KOPT-K1 (cell line): ENCODE results near the gene EFL1.
"Not testable (repeated sequence)": the region's sequence is repeated elsewhere in the genome, so short reads cannot be mapped to it uniquely, and the experiment has no call there.

Experiments
- H3K27ac ChIP-seq: fragments of 200-600 bp; sonication (generic); 2 replicates; pipeline ENCODE4 v1.5.1; 2016; ENCODE audit warnings: antibody characterized with exemption, mild to moderate bottlenecking, low read depth, low read length; ENCODE audit not compliant: poor library complexity, severe bottlenecking
- H3K36me3 ChIP-seq: fragments of 200-600 bp; sonication (generic); 2 replicates; pipeline ENCODE4 v1.5.1; 2017; ENCODE audit warnings: antibody characterized with exemption, mild to moderate bottlenecking, low read length, moderate library complexity; ENCODE audit not compliant: insufficient read depth
- H3K9me3 ChIP-seq: fragments of 200-600 bp; sonication (generic); 2 replicates; pipeline ENCODE4 v1.5.1; 2017; ENCODE audit warnings: antibody characterized with exemption, low read length, mild to moderate bottlenecking; ENCODE audit not compliant: insufficient read depth, poor library complexity, severe bottlenecking

EFL1 gene

DNA sequence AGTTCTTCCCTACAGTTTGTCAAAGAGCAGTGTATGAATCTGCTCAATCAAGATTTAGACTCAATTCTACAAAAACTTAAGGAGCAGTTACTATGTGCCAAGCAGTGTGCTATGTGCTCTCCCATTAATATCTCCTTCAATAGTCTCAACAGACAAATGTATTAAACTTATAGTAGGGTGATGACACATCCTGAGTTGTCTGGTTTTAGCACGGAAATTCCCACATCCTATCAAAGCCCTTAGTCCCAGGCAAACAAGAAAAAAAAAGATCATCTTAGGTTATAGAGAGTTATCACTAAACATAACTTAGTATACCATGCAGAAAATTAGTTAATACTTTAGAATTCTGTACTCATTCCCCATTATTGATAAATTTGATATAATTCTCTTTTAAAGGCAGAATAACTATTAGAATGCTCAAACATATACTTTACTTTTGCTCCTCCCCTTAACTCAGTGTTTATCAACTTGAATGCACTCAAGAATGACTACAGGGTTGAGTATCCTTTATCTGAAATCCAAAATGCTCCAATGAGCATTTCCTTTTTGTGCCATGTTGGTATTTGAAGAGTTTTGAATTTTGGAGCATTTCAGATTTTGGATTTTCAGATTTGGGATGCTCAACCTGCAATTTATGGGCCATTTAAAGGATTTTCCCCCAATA lies 20.6 kb downstream of the EFL1 start:
- peaks cover 50% of the 10 kb centered on the region for H3K36me3 ChIP-seq
- H3K27ac ChIP-seq, H3K9me3 ChIP-seq: not testable (repeated sequence)

DNA sequence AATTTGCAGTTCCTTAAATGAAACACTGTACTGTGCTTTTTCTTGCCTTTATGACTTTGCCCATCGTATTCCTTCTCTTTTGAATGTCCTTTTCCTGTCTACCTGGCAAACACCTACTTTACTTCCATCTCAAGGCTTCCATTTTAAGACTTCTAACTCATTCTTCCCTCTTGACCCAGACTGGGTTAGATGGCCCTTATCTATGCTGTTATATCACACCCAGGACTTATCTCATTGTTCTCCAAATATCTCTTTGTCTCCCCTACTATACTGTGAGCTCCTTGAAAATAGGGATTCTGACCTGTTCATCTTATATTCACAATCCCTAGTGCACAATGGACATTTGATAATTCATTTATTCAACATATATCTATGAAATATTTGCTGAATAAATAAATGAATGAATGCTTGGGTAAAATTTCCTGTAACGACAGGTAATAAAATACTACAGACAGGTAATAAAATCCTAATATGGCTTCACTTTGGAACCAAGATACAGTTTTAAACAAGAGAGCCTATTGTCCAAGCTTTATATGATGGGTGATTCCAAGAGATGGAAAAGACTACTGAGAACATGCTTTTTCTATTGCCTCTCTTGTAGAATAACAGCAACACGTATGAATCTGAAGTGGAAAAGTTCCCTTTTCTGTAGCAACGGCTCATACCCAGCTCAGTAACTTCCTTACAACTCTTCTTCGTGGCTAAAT lies 22.7 kb downstream of the EFL1 start:
- Histone ChIP-seq H3K9me3 (no peaks in the 10 kb centered on the region), H3K36me3 (peaks cover 51% of the 10 kb centered on the region), H3K27ac (no peak overlapping the region)

DNA sequence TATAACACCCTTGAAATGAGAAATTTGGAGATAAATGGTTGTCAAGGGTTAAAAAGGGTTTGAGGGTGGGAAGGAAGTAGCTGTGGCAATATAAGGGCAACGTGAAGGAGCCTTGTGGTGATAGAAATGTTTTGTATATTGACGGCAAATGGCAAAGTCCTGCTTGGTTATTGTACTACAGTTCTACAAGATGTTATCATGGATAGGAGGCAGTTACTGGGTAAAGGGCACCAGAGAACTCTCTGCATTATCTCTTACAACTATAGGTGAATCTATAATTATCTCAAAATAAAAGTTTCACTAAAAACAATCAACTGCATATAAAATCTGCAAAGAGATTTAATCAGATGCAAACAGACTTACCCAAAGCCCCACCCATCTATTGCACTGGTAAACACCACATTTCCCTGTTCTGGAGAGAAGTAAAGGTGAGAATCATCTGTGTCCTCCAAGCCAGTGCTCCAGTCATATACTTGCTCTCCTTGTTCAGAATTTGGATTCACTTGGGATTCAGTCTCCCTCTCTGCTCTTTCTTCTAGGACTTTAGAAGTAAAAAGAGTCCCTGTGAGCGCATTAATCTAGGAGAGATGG lies 24.5 kb downstream of the EFL1 start:
- not testable (repeated sequence) for H3K9me3 ChIP-seq, H3K27ac ChIP-seq
- H3K36me3 ChIP-seq, result peaks cover 39% of the 10 kb centered on the region

DNA sequence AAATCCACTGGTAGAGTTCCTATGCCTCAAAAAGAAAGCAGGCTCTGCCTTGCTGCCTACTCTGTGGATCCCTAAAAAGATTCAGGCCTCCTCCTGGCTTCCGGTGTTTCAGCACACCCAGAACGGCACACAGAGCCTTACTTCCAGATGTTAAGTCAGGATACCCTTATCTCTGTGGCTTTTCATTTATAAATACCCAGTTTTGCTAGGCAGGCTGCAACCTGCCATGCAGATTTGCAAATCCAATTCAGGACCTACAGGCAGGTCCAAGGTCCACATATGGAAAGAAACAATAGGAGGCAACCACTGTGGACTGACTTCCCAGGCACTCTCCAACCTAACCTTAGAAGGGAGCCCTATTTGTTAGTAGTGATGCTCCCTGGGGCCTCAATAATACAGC lies 30.7 kb downstream of the EFL1 start:
- Histone ChIP-seq H3K36me3 (peaks cover 47% of the 10 kb centered on the region), H3K9me3 (no peaks in the 10 kb centered on the region), H3K27ac (no peak overlapping the region)

DNA sequence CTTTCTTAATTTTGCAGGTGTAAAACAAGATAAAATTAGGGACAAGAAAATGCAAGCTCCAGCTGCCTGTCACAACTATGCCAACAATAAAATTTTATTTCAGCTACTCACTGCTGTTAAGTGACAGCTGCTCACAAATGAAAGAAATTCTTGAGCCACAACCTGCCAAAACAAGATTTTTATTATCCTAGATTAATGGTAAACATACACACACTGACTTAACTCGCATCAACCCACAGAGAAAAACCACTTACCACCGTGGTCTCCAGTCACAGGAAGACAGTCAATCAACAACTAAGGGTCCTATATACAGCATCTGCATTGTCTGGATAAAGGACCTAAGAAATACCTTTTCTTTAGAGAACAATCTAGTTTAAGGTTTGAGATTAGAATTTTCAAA lies 31.3 kb downstream of the EFL1 start:
- Histone ChIP-seq H3K36me3 (peaks cover 47% of the 10 kb centered on the region), H3K27ac (no peak overlapping the region), H3K9me3 (no peaks in the 10 kb centered on the region)

DNA sequence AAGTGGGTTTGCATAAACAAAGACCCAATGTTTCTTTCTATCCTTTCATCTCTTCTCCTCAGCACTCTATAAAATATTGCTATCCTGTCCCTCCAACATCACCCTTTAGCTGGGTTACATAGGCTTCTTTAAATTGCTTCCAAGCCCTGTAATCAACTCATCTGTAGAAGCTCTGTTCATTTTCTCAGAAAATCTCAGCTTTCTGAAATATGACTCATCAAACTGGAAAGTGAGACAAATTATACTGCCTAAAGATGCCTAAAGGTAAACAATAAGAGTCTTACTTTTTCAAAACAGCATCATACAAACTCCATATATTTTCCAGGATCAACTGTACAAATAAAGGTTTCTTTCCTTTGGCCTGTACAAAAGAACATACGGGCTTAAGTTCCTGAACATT lies 33.8 kb downstream of the EFL1 start:
- Histone ChIP-seq H3K36me3 (peaks cover 47% of the 10 kb centered on the region), H3K27ac (no peak overlapping the region), H3K9me3 (no peaks in the 10 kb centered on the region)

DNA sequence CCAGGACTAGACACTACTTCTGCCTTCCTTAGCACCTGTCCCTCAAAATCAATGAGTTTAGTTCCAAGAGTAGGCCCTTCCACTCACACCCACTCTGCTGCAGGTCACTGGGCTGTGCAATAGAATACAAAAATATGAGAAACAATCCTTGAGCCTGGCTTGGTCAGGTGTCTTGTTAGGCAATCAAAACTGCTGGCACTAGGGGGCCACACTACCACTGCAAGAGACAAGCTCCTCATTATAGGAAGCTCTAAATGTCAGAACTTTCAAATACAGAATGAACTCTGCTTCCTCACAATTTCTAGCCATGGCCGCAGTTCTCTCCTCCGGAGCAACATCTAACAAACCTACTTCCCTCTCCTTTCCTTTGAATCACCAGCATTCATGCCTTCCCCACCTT lies 41.0 kb downstream of the EFL1 start:
- peaks cover 35% of the 10 kb centered on the region for H3K36me3 ChIP-seq
- H3K9me3 ChIP-seq, H3K27ac ChIP-seq: not testable (repeated sequence)

DNA sequence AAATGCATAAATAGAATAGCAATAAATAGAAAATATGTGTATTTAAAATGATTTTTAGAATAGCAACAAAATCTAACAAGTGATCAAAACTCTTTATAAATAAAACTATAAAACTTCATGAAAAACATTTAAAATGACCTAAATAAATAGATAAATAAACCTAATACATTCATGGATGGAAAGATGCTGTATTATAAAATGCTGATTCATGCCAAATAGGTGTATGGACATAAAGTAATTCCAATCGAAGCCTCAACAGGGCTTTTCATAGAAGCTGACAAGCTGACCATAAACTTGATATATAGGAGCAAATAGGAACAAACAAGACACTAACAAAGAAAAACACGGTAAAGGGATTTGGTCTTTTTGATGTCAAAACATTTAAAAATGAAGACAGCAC lies 46.4 kb downstream of the EFL1 start:
- H3K36me3 ChIP-seq, result peaks cover 44% of the 10 kb centered on the region
- not testable (repeated sequence) for H3K9me3 ChIP-seq, H3K27ac ChIP-seq

DNA sequence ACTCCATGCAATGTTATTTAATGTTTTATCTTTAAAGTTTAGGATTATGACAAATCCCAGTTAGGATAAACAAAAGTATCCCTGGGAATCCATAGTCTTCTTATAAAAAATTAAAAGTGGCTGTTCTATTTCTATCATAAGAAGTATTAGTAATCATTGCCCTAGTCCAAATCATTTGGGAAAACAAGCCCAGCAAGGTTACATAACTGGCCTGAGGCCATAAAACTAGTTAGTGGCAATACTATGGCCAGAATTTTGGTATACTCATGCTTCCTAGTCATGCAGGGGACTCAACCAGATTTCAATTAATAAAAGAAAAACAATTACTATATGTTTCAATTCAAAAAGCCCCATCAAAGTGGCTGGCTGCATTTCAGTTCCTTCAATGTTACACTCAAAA lies 50.3 kb downstream of the EFL1 start:
- peaks cover 28% of the 10 kb centered on the region for H3K36me3 ChIP-seq
- not testable (repeated sequence) for H3K27ac ChIP-seq, H3K9me3 ChIP-seq

DNA sequence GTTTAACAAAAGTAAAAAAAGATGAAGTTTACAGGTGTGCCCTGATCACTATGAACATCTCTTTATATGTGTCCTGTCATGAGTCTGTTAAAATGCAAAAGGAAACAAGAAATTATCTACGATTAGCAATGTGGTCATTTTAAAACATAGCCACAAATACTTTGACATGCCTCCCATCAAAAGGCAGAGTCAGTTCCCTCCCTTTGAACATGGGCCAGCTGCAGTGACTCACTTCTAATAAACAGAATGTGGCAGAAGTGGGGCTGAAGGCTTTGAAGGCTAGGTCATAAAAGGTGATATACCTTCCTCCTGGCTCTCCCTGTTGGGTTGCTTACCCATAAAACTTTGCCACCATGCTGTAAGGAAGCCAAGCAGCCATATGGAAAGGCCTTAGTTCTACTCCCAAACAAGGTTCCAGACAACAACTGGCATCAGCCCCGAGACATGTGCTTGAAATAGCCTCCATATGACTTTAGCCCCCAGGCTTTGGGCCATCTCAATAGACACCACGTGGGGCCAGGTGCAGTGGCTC lies 52.4 kb downstream of the EFL1 start:
- not testable (repeated sequence) for H3K27ac ChIP-seq, H3K9me3 ChIP-seq
- peaks cover 33% of the 10 kb centered on the region for H3K36me3 ChIP-seq

DNA sequence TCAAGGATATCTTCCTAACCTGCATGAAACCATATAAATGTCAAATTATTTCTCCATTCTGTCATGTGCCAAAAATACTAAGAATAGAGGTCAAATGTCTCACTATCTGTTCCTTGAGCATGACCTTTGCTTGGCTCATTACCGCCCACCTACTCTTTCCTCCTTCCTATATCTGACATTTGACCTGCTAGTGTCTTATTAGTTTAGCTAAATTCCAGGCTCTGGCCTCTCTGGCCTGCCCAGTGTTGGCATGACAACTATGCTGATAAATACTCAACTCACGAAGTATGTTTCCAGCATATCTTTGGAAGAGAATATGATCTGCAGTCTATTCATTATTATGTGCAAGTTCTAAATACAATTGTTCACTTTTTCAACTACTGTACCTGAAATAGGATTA lies 58.0 kb downstream of the EFL1 start:
- H3K9me3 ChIP-seq, H3K27ac ChIP-seq: not testable (repeated sequence)
- peaks cover 15% of the 10 kb centered on the region; the same call in 1 of the 2 replicates for H3K36me3 ChIP-seq

DNA sequence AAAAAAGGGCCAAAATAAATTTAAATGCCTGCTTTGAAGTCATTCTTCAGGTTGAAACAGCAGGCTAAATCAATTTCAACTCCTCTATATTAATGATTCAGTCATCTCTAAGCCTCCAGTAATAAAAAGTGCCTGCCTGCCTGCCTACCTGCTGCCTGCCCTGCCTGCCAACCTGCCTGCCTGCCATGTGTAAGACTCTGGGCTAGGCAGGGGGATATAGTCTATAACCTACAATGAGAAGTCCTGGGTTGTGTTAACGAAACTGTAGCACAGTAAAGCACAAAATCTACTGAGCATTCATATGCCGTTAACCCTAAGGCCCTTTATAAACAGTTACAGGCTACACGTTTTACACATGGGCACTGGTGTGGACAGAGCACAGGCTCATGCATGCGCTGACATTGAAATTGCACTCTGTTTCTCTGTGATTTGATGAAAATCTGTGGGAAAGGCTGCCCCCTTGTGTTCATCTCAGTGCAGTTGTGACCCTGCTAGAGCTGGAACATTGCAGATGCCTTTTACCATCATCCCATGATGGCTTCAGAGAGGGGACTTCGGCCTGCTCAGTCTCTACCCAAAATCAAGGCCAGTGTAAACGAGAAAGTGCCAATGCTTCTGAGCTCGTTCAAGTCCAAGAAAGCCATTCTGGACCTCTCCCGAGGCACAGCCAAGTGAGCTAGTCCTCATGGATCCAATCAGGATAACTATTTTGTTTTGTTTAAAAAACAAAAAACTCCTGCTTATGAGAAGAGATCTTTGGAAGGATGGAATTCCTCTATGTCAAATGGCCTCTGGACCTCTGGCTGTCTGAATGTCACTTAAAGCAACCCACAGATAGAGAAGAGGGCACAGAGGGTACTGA lies 64.6 kb downstream of the EFL1 start:
- Histone ChIP-seq H3K27ac (no peak overlapping the region), H3K36me3 (peaks cover 4% of the 10 kb centered on the region; the same call in 1 of the 2 replicates)

DNA sequence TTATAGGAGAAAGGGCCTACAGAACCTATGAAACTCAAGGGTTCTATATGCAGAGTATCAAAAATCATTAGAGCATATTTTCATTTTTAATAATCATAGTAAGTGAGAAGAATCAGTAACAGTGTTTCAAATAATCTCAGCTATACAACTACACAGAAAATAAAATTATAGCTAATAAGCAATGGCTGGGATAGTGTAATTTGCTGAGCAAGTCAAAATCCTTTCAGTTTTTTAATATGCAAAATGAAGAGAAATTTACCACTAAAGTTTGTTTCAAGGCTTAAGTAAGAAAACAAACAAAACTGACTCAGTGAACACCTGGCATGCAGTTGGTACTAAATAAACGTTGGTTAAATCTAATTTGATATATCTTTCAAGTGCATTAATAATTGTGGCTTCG lies 66.2 kb downstream of the EFL1 start:
- Histone ChIP-seq H3K36me3 (no peaks in the 10 kb centered on the region), H3K27ac (no peak overlapping the region), H3K9me3 (no peaks in the 10 kb centered on the region)

More for the DNA sequence above, 64.6 kb downstream of the EFL1 start:
- H3K9me3 ChIP-seq, result no peaks in the 10 kb centered on the region

DNA sequence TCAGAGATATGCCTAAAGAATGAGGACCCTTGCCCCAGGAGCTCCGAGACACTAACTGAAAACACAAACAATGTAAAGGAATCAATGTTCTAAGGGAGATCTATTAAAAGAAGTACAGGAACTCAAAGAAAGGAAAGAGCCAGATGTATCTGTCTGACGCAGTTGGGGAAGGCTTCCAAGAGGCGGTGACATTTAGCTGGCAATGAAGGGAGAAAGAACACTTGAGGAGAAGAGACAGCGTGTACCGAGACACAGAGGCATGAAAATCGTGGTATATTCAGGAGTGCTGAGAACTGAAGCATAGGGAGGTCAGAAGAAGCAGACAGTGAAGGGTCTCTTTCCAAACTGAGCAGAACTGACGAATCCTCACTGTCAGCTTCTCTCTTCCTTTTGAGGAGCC lies 66.7 kb downstream of the EFL1 start:
- not testable (repeated sequence) for H3K27ac ChIP-seq, H3K9me3 ChIP-seq, H3K36me3 ChIP-seq

DNA sequence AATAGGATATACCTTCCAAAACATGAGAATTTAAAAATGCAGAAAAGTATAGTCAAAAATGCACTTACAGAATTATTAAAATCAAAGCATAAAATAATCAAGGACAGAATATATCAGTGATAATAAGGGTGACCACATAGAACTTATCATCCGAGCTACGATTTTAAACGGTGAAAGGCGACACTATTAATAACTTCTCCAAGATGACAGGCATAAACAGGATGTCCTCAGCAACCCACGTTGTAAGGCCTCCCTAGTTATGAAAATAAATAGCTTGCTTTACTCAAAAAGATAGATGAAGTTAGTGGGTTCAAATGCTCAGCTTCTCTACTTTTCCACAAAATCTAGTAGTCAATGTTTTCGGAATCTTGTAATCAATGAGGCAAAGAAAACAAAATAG lies 68.0 kb downstream of the EFL1 start:
- not testable (repeated sequence) for H3K9me3 ChIP-seq, H3K27ac ChIP-seq, H3K36me3 ChIP-seq
